Measurements from ENCODE around the gene AHI1.

The AHI1 gene

GRCh38 chr6:135334169-135334568, 163.4 kb downstream of the AHI1 start:
- no peak for DNase-seq (ENCODE audit: low read depth in 1 of 2, low spot score in 1 of 2)

GRCh38 chr6:135331002-135331401, 166.5 kb downstream of the AHI1 start:
- no peak for DNase-seq (ENCODE audit: low read depth in 1 of 2, low spot score in 1 of 2)

- DNase-seq (ENCODE audit: low read depth in 1 of 2, low spot score in 1 of 2), result no peak
These were observed 167.4 kb downstream of the AHI1 start for GRCh38 chr6:135329851-135330803.

- no peak for DNase-seq (ENCODE audit: low read depth in 1 of 2, low spot score in 1 of 2)
These were observed 169.4 kb downstream of the AHI1 start for GRCh38 chr6:135328136-135328535.

GRCh38 chr6:135325624-135326424, 171.7 kb downstream of the AHI1 start:
- no peak for DNase-seq (ENCODE audit: low read depth in 1 of 2, low spot score in 1 of 2)

- no peak for DNase-seq (ENCODE audit: low read depth in 1 of 2, low spot score in 1 of 2)
These were observed 173.0 kb downstream of the AHI1 start for GRCh38 chr6:135324531-135324930.

GRCh38 chr6:135323979-135324378, 173.6 kb downstream of the AHI1 start:
- DNase-seq (ENCODE audit: low read depth in 1 of 2, low spot score in 1 of 2), result no peak

GRCh38 chr6:135323202-135323668, 174.3 kb downstream of the AHI1 start:
- DNase-seq (ENCODE audit: low read depth in 1 of 2, low spot score in 1 of 2), result no peak

- no peak for DNase-seq (ENCODE audit: low read depth in 1 of 2, low spot score in 1 of 2)
These were observed 174.9 kb downstream of the AHI1 start for GRCh38 chr6:135322427-135323201.

- DNase-seq (ENCODE audit: low read depth in 1 of 2, low spot score in 1 of 2), result no peak
These were observed 176.6 kb downstream of the AHI1 start for GRCh38 chr6:135320721-135321621.

GRCh38 chr6:135319819-135320218, 177.7 kb downstream of the AHI1 start:
- DNase-seq (ENCODE audit: low read depth in 1 of 2, low spot score in 1 of 2), result no peak

GRCh38 chr6:135318738-135319469, 178.6 kb downstream of the AHI1 start:
- DNase-seq (ENCODE audit: low read depth in 1 of 2, low spot score in 1 of 2), result no peak

GRCh38 chr6:135314543-135314942, 183.0 kb downstream of the AHI1 start:
- no peak for DNase-seq (ENCODE audit: low read depth in 1 of 2, low spot score in 1 of 2)

GRCh38 chr6:135311446-135312200, 185.9 kb downstream of the AHI1 start:
- DNase-seq (ENCODE audit: low read depth in 1 of 2, low spot score in 1 of 2), result no peak

- DNase-seq (ENCODE audit: low read depth in 1 of 2, low spot score in 1 of 2), result no peak
These were observed 187.2 kb downstream of the AHI1 start for GRCh38 chr6:135310291-135310690.

GRCh38 chr6:135306740-135307420, 190.7 kb downstream of the AHI1 start:
- no peak for DNase-seq (ENCODE audit: low read depth in 1 of 2, low spot score in 1 of 2)

GRCh38 chr6:135306166-135306565, 191.4 kb downstream of the AHI1 start:
- no peak for DNase-seq (ENCODE audit: low read depth in 1 of 2, low spot score in 1 of 2)

GRCh38 chr6:135305684-135306083, 191.9 kb downstream of the AHI1 start:
- no peak for DNase-seq (ENCODE audit: low read depth in 1 of 2, low spot score in 1 of 2)
